CD4-positive, alpha-beta T cell treated with Interferon alpha-2 for 1 hour (primary cell): ENCODE results near the gene TIMM44.
"Not testable (repeated sequence)": the region's sequence is repeated elsewhere in the genome, so short reads cannot be mapped to it uniquely, and the experiment has no call there.

Experiments used
- DNase-seq, 2 donors: peaks; one replicate each; pipeline ENCODE4 v3.0.0-alpha.2; 2020 to 2022

TIMM44 gene

DNA sequence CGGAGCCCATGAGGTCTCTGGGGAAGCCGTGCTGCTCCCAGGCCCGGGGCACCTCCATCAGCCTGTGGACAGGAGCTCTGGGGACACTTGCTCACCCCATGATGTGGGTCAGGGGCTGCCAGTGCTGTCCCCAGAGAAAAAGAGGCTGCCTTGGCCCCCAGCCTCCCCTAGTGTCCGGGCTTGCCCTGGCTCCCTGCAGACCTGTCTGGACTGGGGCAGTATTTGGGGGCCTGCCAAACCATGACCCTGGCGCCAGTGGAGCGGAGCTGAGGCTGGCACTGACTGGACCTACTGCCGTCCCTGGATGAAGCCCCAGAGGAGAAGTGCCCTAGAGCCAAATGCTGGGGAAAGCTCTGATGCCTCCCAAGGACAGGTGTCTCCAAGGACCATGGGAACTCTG, 31.6 kb upstream of the TIMM44 start:
- DNase-seq, result no peak

DNA sequence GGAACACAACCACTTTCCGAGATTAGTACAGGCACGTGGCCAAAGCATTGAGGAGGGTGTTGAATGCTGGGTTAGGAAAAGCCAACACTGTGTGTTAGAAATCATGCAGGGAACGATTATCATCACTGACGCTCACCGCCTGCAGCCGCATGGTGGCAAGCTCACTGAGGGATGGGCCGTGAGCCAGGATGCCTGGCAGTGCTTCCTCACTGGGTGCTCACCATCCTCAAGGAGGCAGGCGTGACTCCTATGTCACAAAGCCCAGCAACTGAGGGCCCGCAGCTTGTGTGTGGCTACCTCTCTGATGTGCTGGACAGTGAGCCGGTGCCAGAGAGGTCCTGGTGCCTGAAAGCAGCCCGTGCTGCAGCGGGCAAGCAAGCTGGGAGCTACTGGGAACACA, 30.4 kb upstream of the TIMM44 start:
- DNase-seq, result no peak

DNA sequence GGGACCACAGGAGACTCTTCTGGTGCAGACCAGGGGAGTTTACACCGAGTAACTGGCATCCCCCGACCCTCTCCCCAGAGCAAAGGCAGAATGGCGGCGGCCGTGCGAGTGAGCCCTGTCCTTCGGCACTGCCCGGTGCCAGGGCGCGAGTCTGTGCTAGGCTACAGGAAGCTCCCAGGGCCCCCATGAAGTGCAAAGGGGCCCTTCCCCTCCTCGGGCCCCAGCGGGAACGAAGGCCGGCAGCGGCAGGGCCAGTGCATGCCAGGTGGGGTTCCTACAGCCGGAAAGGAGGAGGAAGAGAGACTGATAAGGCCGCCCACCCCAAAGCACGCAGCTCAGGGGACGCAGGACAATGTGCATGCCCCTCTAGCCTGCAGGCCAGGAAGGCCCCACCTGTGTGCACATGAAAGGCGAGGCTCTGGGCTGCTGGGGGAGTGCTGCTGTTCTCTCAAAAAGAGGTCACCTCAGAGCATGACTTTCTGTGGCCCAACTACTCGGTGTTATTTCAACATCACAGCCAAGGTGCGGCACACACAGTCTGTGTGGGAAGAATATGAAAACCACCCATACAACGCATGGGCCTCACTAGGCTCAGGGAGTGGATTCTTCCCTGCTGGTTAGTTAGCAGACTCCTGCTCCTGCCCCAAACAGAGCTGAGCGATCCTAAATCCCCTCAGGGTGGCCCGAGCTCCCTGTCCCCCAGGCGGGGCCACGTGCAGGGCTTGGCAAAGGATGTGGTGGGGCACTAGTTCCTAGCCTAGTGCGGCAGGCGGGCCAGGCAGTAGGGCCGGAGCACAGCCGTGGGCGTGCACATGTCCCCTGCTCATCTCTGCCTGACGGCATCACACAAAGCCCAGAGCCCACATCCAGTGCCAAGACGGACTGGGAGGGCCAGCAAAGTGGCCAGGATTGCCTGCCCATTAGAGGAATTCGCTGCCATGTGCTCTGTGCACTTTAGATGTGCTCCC, 28.4 kb upstream of the TIMM44 start:
- DNase-seq, result no peak

DNA sequence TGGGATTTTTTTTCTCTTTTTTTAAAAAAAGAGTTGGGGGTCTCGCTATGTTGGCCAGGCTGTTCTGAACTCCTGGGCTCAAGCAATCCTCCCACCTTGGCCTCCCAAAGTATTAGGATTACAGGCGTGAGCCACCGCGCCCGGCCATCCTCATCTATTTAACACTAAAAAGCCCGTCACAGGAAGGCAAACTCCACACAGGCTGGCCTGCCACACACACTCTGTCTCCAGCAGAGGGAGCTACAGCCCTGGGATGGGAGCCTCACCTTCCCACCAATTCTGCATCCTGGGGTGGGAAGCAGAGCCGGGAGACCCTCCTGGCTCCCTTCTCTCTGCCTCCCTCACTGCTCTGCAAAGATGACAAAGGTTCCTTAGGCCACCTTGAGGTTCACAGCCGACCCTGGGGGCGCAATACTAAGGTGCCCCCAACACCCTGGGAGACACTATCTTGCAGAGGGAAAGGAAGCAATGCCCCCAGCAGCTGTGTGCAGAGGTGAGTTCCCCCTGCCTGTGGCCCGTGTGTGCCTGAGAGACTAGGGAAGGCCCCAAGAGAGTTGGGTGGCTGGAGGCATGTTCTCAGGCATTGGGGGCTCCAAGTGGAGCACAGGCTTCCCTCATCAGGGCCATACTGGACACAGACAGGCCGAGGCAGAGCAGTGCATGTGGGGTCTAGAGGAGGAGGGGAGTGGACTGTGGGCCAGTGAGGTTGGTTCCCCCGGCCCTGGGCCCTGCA, 27.4 kb upstream of the TIMM44 start:
- DNase-seq, result peak in 1 of 2 donors; percentile 18

DNA sequence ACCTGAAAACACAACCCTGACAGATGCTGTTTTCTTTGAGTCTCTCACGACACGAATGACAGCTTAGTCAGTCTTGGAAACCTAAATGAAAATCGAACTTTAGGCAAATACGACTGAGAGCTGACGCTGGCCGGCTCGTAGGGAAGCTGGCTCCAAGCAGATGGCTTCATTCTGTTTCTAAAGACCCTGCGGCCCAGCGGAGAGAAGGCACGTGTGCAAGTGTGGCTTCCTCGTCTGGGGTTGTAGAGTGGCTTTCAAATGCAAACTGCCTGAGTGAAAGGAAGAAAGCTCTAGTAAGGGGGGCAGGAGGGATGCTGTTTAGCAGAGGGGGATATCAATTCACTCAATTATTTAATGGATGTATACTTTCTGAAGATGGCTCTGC, 26.1 kb upstream of the TIMM44 start:
- no peak for DNase-seq

DNA sequence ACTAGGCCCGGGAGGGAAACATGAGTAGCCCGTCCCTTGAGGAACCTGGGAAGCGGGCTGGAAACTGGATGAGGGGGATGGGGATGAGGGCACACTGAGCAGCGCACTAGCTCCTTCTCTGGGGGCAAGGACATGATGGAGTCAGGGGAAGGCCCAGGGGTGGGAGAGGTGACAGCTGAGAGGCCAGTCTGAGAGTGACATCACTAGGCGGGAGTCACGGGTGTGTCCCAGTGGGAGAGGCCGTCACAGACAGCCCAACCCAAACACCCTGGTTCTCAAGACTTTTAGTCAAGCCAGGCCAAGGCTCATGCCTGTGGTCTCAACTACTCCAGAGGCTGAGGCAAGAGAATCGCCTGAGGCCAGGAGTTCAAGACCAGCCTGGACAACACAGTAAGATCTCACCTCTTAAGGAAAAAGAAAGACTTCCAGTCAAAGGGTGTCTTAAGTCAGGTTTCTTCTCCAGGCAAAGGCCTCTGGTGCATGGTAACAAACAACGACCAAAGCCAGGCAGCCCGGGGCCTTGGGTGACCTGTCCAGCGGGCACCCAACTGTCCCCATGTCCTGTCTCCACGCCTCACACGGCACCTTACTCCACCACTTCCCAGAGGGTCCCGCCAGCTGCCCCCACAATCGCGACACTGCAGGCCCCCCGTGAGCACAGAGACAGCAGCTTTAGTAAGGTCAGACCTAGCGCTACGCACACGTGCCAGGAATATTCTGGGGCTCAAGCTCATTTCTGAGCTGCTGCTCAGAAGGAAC, 25.5 kb upstream of the TIMM44 start:
- no peak for DNase-seq

DNA sequence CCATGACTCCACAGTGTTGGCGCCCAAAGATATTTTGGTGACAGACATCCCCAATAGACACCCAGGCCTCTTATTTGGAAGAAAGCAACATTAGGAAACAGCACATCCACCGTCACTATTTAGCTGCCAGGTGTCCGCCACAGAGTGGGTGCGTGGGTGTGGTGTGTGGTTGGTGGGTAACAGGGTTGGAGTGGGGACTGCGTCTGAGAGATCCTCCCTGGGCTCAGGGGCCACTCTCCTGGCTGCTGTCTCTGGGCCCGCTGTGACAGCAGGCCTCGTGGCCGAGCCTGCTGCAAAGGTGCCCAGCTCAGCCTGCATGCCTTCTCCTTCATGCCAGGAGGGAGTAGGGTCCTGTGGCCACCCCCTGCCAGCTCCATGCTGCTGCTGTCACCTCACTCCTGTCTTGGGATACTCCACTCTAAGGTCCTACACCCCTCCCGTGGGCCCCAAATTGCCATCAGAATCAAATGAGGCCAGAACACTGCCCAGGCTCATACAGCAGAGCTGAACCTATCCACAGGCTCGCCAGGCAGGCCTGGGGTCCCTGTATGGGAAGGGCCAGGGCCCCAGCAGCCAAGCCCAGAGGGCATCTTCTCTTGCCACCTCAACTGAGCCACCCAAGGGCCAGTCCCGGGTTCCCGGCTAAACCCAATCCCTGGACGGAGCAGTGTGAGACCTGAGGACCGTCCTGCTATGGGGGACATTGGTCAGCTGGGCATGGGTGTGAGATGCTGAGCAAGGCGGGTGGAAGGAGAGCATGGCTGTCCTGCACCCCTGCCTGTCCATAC, 24.7 kb upstream of the TIMM44 start:
- no peak for DNase-seq

DNA sequence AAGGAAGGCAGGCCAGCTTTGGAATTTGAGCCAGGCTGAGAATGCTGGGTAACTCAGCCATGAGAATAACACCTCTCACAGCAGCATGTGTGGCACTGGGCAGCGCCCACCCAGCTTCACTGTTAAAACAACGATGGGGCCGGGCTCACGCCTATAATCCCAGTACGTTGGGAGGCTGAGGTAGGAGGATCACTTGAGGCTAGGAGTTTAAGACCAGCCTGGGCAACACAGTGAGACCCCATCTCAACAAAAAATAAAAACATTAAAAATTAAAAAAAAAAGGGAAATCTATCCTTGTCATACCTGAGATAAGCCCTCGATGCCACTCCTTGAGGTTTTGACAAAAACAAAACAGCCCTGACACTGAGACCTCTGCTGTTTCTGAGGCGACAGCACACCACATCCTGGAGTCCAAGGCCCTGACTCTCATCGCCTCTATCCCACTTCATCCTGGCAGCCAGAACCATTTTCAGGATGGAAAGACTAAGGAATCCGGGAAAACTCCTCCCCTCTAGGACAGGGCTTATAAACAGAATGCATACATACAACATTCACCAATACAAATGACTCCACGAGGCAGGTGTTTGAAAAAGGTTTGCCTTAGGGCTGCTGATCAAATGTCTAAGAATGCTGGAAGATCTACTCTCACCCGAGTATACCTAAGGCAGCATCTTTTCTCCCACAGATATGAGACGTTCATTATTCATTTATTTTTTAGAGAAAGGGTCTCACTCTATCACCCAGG, 22.6 kb upstream of the TIMM44 start:
- DNase-seq, result no peak

DNA sequence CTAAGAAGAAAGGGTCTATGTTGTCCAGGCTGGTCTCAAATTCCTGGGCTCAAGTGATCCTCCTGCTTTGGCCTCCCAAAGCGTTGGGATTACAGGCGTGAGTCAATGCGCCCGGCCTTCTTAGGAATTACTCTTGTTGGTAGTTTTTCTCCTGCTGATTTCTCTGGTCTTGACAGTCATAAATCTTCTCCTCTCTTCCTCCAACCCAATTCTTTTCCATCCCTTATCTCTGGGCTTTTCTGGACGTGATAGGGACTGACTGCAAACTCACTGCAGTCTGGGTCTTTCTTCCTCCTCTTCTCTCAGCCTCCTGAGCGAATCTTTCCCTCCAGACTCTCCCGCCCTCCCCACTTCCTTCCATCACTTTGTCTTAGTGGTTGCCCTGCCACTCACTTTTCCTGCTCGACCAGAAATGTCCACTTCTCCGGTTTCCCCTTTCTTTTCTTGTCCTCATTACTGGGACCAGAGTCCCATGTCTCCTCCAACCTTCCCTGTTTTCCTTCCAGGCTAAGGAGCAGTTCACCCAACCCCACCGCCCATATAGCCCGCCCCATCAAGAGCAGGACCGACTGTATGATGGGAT, 21.9 kb upstream of the TIMM44 start:
- DNase-seq, result no peak

DNA sequence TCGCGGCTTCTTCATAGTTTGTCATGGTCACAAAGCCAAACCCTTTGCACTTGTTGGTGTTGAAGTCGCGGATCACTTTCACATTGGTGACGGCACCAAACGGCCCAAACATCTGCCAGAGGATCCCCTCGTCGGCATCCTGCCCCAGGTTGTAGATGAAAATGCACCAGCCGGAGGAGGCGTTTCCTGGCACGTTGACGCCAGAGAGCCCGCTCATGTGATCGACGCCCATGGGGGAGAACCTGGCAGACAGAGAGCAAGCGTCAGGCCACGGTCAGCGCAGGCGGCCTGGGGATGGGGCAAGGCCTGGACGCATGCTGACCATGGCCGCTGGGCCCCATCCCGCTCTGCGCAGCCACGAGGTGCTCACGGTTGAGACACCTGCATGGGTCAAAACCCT, 20.1 kb upstream of the TIMM44 start:
- no peak for DNase-seq

DNA sequence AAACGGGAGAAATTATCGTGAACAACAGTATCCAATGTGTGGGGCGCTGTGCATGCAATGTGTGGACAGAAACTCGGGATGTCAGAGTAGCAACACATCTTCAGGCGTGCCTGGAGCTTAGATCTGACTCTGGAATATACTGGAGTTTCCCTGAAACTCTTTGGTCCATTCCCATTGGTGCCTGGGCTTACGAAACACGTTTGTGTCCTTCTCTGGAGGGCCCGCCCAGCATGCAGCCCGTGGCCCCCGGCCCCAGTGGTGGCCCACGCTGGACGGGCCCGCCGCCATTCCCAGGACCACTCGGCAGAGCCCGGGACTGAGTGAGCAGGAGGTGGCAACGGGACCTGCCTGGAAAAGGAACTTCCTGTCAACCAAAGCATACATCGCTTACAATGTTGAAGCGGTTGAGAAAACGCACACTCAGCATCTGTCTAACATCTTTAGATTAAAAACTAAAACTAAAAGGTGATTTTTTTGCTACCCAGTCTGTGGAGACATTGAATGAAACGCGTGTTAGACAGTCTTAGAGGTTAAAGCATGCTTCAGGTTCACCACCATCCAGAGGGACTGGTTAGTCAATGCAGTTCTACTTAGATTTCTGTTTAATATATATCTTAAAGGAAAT, 19.3 kb upstream of the TIMM44 start:
- DNase-seq, result no peak

DNA sequence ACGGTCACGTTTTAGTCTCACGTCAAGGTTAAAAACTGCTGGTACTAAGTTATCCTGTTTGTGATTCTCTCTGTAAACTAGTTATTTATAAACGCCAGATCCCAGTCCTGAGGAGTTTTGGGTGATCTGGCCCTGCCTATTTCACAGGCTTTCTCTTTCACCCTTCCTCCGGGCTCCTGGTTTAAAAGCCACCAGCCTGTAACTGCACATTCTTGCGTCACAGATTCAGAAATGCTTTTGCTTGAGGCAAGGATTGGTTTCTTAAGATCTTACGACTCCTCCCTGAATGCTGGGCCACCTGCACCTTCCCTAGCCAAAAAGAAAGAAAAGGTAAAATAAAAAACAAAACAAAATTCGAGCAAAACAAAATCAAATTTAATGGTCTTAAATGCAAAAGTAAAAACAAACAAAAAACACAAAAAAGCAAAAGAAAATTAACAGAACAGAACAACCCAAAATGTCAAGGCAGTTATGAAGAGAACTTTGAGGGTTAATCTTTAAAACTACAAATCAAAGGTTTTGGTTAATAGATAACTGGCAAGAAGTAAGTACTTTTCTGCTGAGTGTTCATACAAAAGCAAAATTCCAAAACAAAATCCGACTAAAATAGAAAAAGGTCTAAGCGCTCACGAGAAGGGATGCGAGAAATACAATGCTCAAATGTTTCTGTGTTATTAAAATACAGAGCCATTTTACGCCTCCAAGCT, 18.6 kb upstream of the TIMM44 start:
- DNase-seq, result no peak

DNA sequence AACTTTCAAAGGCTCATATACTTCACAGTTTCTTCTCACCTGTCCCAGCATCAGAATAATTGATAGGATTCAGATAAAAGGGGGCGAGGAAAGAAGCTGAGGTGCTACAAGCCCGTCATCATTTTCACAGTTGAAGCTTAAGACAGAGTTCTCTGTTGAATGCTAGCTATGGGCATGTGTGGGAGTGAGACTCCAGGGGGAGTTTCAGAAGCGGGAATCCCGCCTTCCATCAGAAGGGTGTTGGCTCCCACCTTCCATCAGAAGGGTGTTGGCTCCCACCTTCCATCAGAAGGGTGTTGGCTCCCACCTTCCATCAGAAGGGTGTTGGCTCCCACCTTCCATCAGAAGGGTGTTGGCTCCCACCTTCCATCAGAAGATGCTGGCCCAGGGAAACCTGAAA, 17.6 kb upstream of the TIMM44 start:
- not testable (repeated sequence) for DNase-seq

DNA sequence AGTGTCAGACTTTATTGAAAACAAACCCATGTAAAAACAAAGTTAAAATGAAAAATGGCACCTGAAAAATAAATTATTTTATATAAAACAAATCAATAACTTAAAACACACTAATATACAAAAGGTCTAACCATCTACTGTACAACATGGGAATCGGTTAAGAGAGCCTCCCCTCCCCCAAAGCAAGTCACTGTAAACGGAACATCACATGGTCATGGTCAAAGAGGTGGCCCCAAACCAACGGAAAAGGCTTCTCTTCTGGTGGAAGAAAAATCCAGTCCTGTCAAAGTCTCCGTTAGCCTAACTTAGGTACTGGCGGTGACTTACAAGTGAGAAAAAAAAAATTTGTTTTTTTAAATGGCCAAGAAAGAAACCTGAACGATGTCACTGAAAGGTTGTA, 15.7 kb upstream of the TIMM44 start:
- no peak for DNase-seq

DNA sequence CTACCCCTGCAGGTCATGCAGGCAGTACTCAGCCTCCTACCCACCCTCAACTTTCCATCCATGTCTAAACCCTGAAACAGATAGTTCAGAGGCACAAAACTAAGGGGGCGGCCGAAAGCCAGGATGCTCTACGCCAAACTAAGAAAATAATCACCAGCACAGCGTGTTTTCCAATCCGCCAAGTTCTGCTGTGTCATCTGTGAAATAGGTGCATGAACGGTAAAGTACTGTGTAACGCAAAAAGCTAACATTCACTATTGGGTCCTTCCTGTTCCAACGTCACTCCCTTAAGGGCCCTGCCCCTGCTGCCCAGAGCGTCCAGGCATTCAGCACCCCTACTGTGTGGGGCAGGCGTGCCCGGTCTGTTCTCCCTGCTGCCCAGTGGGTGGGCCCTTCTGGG, 12.2 kb upstream of the TIMM44 start:
- no peak for DNase-seq

DNA sequence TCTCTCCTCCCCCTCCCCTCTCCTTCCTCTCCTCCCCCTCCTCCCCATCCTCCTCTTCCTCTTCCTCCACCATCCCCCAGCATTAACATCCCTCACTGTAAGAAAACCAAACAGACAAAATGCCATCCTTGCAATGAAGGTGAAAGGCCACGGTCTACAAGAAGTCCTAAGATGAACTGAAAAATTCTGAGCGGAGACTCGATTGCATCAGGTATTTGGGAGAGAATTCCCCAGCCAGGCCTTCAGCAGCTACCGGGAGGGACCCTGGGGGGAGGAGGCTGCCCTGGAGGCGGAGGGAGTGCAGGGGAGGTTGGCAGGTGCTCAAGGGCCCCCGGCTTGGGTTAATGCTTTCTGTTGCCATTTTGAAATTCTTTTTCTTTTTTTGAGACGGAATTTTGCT, 10.1 kb upstream of the TIMM44 start:
- no peak for DNase-seq

DNA sequence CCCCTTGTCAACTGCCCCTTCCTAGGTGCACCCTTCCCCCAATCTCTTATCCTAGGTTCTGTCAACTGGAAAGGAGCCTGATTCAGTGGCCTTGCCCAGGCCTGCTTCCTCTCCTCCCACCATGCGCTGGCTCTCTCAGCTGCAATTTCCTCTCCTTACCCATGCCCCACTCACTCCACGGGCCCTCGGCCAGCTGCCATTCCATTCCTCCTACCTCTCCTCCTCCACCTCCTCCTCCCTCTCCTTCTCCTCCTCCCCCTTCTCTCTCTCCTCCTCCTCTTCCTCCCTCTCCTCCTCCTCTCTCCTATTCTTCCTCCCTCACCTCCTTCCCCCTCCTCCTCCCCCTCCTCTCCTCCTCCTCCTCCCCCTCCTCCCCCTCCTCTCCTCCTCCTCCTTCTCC, 9.6 kb upstream of the TIMM44 start:
- no peak for DNase-seq

DNA sequence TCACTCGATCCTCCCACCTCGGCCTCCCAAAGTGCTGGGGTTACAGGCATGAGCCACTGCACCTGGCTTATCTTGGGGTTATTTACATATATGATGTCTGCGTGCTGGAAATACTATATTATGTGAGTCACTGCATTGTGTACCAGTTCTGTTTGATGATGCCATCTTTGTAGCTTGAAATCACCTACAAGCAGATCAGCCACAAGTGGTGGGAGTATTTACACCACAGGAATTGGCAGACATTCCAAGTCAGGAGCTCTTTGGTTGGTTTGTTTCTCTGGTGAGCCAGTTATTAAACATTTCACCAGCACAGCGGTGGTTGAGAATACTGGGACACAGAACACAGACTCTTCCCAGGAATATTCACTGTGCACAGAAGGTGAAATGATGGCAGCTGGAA, 4.5 kb upstream of the TIMM44 start:
- DNase-seq, result no peak

DNA sequence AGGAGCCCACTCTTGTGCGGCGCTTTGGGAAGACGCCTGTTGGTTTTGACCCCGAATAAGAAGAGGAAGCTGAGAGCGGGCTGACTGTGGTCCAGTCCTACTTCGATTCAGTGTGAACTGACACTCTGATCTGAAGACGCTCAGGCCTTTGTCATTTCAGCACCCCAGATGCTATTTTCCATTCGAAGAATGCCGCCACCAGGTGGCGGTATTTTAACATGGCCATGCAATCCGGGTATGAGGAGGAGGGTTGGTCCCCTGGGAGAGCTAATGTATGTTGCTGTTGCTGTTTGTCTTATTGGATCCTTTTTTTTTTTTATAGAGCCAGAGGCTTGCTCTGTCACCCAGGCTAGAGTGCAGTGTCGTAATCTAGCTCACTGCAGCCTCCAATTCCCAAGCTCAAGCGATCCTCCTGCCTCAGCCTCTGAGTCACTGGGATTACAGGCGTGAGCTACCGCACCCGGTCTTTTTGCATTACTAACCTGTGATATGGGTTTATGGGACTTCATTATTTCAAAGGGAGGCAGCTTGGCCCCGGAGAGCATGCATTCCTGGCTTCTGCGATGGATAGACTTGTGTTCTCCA, 803 bp upstream of the TIMM44 start:
- DNase-seq, result peak; percentile 85 to 89

DNA sequence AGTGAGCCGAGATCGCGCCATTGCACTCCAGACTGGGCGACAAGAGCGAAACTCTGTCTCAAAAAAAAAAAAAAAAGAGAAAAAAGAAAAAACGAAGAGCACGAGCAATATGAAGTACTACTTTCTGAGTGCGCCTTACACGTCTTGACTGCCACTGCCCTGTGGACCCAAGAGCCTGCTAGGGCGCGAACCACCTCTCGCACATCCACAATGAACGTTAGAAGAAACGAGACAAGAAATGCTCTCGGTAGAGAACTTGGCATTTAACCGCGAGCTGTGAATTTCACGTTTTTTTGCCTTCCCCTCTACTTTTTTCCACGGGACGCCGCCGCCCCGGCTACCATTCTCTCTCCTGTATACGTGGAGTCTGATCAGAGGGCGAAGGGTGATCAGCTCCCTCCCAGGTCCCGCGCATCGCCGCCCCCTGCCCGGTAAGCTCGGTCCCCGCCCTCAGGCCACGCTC, 454 bp downstream of the TIMM44 start:
- no peak for DNase-seq
